Peyer's patch (tissue), 4 donors: ENCODE results near the gene FAM163A.

Experiments
- POLR2A ChIP-seq, 2 donors: fragments of 450-650 bp; IDR thresholded peaks; one replicate each; pipeline ENCODE4 v1.5.1; 2017; ENCODE audit warnings: antibody characterized with exemption in 2 of 2, mild to moderate bottlenecking in 2 of 2, moderate library complexity in 2 of 2
- TF ChIP-seq, protein P1 (sequence below), 6 experiments: fragments of 450-650 bp in 4 of 6; fragments of 200-600 bp in 2 of 6; sonication (generic) in 1 of 6; IDR thresholded peaks; one replicate each; pipeline ENCODE4 v1.5.1; 2017 to 2019; ENCODE audit warnings: antibody characterized with exemption in 6 of 6, mild to moderate bottlenecking in 3 of 6, moderate library complexity in 1 of 6

DNA sequence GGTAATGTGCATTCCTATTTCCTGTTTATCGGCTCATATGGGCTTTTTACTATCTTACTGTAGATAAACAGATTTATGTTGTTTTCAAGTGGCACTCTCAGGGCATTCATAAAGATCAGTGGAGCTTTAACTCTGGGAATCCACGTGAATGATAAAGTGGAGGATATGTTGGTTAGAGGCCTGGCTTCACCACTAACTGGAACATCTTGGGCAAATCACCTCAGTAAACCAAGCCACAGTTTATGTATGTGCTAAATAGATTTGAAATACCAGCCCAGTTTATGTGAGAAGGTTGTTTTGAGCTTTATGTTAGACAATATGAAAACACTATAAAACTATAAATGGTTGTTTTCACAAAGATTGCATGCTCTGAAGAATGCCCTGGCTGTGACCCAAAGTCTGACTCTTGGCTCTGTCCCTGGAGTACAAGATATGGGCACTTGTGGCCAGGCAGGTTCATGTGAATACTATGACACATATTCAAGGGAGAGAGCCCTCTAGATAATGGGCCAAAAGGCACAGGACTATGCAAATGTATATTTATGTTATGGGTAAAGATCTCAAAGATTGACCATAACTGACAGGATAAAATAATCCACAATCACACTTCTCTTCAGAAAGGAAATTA, 36.7 kb downstream of the FAM163A start:
- TF ChIP-seq, protein P1, sequence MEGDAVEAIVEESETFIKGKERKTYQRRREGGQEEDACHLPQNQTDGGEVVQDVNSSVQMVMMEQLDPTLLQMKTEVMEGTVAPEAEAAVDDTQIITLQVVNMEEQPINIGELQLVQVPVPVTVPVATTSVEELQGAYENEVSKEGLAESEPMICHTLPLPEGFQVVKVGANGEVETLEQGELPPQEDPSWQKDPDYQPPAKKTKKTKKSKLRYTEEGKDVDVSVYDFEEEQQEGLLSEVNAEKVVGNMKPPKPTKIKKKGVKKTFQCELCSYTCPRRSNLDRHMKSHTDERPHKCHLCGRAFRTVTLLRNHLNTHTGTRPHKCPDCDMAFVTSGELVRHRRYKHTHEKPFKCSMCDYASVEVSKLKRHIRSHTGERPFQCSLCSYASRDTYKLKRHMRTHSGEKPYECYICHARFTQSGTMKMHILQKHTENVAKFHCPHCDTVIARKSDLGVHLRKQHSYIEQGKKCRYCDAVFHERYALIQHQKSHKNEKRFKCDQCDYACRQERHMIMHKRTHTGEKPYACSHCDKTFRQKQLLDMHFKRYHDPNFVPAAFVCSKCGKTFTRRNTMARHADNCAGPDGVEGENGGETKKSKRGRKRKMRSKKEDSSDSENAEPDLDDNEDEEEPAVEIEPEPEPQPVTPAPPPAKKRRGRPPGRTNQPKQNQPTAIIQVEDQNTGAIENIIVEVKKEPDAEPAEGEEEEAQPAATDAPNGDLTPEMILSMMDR (IDR thresholded peaks at IDR 0.05), result no peak
- no peak for TF ChIP-seq POLR2A (IDR thresholded peaks at IDR 0.05)
